ENCODE results near the gene CACNA1B. TPM values are rescaled to one million over a fixed set of nuclear protein-coding genes. Genes with fewer than 3 reads are reported as not detected.

The CACNA1B gene
- total RNA-seq, 4 donors from 2014 or later, result 0.04 to 0.13 (median 0.12) TPM; not detected in 1

DNA sequence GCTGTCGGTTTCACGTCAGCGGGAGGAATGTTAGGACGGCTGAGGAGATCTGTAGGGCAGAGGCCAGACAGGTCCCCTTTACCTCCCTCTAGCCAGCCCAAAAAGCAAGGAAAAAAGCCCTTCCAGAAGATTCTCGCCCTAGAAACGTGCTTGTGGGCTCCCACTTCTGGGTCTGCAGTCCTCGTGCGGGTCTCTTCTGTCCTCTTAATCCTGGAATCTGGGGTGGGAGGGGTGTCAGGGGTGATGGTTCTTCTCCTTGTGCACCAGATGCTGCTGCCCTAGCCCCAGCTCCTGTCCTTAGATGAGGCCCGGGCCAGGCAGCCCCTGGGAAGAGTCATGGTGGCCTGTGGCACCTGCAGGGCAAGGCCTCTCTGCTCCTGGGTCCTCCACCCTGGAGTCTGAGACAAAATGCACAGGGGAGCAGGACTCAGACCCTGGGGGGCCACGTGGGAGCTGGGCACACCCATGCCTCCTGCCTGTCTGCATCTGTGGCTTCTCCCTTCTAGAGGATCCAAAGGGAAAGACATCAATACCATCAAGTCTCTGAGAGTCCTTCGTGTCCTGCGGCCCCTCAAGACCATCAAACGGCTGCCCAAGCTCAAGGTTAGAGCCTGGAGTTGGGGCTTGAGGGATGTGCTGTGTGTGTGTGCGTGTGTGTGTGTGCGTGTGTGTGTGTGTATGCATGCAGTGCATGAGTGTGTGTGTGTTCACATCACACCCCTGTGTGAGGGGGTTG lies 174.2 kb downstream of the CACNA1B start:
- H3K4me3 ChIP-seq, result no peak overlapping the region
- 73 to 82% methylated on average over 3 to 6 of the region's 15 CpGs for WGBS, 2 donors (ENCODE audit: low coverage in 1 of 2)
- peaks cover 42% of the 10 kb centered on the region for H3K27me3 ChIP-seq
- TF ChIP-seq, protein P1, sequence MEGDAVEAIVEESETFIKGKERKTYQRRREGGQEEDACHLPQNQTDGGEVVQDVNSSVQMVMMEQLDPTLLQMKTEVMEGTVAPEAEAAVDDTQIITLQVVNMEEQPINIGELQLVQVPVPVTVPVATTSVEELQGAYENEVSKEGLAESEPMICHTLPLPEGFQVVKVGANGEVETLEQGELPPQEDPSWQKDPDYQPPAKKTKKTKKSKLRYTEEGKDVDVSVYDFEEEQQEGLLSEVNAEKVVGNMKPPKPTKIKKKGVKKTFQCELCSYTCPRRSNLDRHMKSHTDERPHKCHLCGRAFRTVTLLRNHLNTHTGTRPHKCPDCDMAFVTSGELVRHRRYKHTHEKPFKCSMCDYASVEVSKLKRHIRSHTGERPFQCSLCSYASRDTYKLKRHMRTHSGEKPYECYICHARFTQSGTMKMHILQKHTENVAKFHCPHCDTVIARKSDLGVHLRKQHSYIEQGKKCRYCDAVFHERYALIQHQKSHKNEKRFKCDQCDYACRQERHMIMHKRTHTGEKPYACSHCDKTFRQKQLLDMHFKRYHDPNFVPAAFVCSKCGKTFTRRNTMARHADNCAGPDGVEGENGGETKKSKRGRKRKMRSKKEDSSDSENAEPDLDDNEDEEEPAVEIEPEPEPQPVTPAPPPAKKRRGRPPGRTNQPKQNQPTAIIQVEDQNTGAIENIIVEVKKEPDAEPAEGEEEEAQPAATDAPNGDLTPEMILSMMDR (IDR thresholded peaks at IDR 0.05), result no peak
- TF ChIP-seq POLR2AphosphoS5 (IDR thresholded peaks at IDR 0.05), result no peak
- no peak for TF ChIP-seq POLR2A (IDR thresholded peaks at IDR 0.05)
- no peak for TF ChIP-seq EP300 (IDR thresholded peaks at IDR 0.05)
- H3K27ac ChIP-seq, result no peak overlapping the region
- H3K4me1 ChIP-seq, result no peaks in the 10 kb centered on the region
- no peaks in the 10 kb centered on the region for H3K36me3 ChIP-seq
- ATAC-seq, result no peak
- no peaks in the 10 kb centered on the region for H3K9me3 ChIP-seq

- Histone ChIP-seq H3K27ac (no peak overlapping the region), H3K36me3 (no peaks in the 10 kb centered on the region), H3K4me3 (no peak overlapping the region), H3K4me1 (no peaks in the 10 kb centered on the region), H3K9me3 (no peaks in the 10 kb centered on the region), H3K27me3 (peaks cover 42% of the 10 kb centered on the region)
- TF ChIP-seq EP300 (IDR thresholded peaks at IDR 0.05), result no peak
- TF ChIP-seq, protein P1 (IDR thresholded peaks at IDR 0.05), result no peak
- no peak for TF ChIP-seq POLR2AphosphoS5 (IDR thresholded peaks at IDR 0.05)
- TF ChIP-seq POLR2A (IDR thresholded peaks at IDR 0.05), result no peak
- 80 to 100% methylated on average over 1 to 2 of the region's 4 CpGs for WGBS, 2 donors (ENCODE audit: low coverage in 1 of 2)
- no peak for ATAC-seq
Measured at GRCh38 chr9:138052322-138052615, 174.7 kb downstream of the CACNA1B start.

- ATAC-seq, result no peak
- 92% methylated on average over 5 of the region's 12 CpGs; no CpG with 5 or more reads in 1 of the 2 donors for WGBS, 2 donors (ENCODE audit: low coverage in 1 of 2)
- H3K27me3 ChIP-seq, result peaks cover 46% of the 10 kb centered on the region
Measured at GRCh38 chr9:138052635-138053320, 175.2 kb downstream of the CACNA1B start.

DNA sequence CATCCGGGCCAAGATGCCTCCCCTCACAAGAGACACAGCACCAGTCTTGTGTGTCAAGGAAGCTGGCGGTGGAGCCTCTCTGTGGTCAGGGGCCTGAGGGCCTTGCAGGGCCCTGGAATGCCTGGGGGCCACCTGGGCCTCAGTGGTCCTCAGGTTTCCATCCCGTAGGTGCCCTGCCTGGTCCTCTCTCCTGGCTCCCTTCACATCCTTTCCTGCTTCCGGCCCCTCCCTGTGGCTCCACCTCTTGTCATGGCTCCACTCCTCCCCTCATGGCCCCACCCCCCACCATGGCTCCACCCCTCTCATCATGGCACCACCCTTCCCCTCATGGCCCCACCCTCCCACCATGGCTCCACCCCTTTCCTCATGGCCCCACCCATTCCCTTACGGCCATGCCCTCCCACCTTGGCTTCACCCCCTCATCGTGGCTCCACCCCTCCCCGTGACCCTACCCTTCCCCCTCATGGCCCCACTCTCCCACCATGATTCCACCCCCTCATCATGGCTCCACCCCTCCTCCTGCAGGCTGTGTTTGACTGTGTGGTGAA lies 175.8 kb downstream of the CACNA1B start:
- Histone ChIP-seq H3K4me1 (no peaks in the 10 kb centered on the region), H3K36me3 (no peaks in the 10 kb centered on the region), H3K27me3 (peaks cover 44% of the 10 kb centered on the region), H3K9me3 (no peaks in the 10 kb centered on the region), H3K27ac (no peak overlapping the region), H3K4me3 (no peak overlapping the region)
- no peak for TF ChIP-seq EP300 (IDR thresholded peaks at IDR 0.05)
- TF ChIP-seq, protein P1 (IDR thresholded peaks at IDR 0.05), result no peak
- TF ChIP-seq POLR2AphosphoS5 (IDR thresholded peaks at IDR 0.05), result no peak
- no peak for TF ChIP-seq POLR2A (IDR thresholded peaks at IDR 0.05)
- ATAC-seq, result no peak
- WGBS, 2 donors (ENCODE audit: low coverage in 1 of 2), result 54 to 71% methylated on average over 3 to 5 of the region's 7 CpGs

More at GRCh38 chr9:138052635-138053320, 175.2 kb downstream of the CACNA1B start:
- Histone ChIP-seq H3K36me3 (no peaks in the 10 kb centered on the region), H3K4me1 (no peaks in the 10 kb centered on the region), H3K4me3 (no peak overlapping the region), H3K9me3 (no peaks in the 10 kb centered on the region), H3K27ac (no peak overlapping the region)
- TF ChIP-seq POLR2A (IDR thresholded peaks at IDR 0.05), result no peak
- TF ChIP-seq, protein P1 (IDR thresholded peaks at IDR 0.05), result no peak
- TF ChIP-seq EP300 (IDR thresholded peaks at IDR 0.05), result no peak
- TF ChIP-seq POLR2AphosphoS5 (IDR thresholded peaks at IDR 0.05), result no peak

Data from gastroesophageal sphincter (tissue), 4 donors.